G401 (cell line): ENCODE results near the gene PRPS2. TPM values are rescaled to one million over a fixed set of nuclear protein-coding genes. Genes with fewer than 3 reads are reported as not detected.

Experiments
- total RNA-seq: library from RNA; depleted of rRNA; stranded (reverse); fragments of >200 nt; shearing (Covaris generic); gene quantifications from 2 replicates; pipeline ENCODE4 v1.2.3, GENCODE V29; 2014; rRNA removed

PRPS2 gene
- total RNA-seq, 1 experiment from 2014 or later: 79.7 TPM

Other genes starting within 250 kb of the PRPS2 start
- gene TLR7, start 75.7 kb downstream of the PRPS2 start, total RNA-seq: not detected in 2 replicates
- not detected in 2 replicates for gene TLR8, start 115.2 kb downstream of the PRPS2 start, total RNA-seq
- gene TMSB4X, start 183.7 kb downstream of the PRPS2 start, total RNA-seq: 2,749 and 3,064 TPM in 2 replicates